Stimulated activated CD4-positive, alpha-beta T cell treated with anti-CD3 and anti-CD28 coated beads, TNF-alpha, amount 100 ng/mL, for 48 hours (primary cell): ENCODE data around the gene TIFAB.

ENCODE experiments used
- DNase-seq, 3 donors: peaks; one replicate each; pipeline ENCODE4 v3.0.0-alpha.2; 2020; ENCODE audit warnings: low read depth in 3 of 3

The TIFAB gene

GRCh38 chr5:135481909-135482311 is 29.8 kb upstream of the TIFAB start:
- DNase-seq = no peak

GRCh38 chr5:135481387-135481786 is 29.2 kb upstream of the TIFAB start:
- DNase-seq = no peak

GRCh38 chr5:135480511-135480910 is 28.4 kb upstream of the TIFAB start:
- DNase-seq = no peak

- DNase-seq = no peak
Observed at GRCh38 chr5:135478938-135479337, 26.8 kb upstream of the TIFAB start.

- no peak for DNase-seq
Observed at GRCh38 chr5:135477613-135478066, 25.5 kb upstream of the TIFAB start.

GRCh38 chr5:135476615-135477581 is 24.7 kb upstream of the TIFAB start:
- no peak for DNase-seq

GRCh38 chr5:135473956-135474670 is 22.0 kb upstream of the TIFAB start:
- no peak for DNase-seq

- DNase-seq = no peak
Observed at GRCh38 chr5:135472141-135472540, 20.0 kb upstream of the TIFAB start.

GRCh38 chr5:135471726-135472125 is 19.6 kb upstream of the TIFAB start:
- DNase-seq = no peak

GRCh38 chr5:135469911-135470310 is 17.8 kb upstream of the TIFAB start:
- DNase-seq = no peak

GRCh38 chr5:135468541-135468940 is 16.4 kb upstream of the TIFAB start:
- DNase-seq = no peak

GRCh38 chr5:135467871-135468485 is 15.8 kb upstream of the TIFAB start:
- DNase-seq = no peak

- no peak for DNase-seq
Observed at GRCh38 chr5:135467051-135467625, 15.0 kb upstream of the TIFAB start.

GRCh38 chr5:135466178-135467050 is 14.3 kb upstream of the TIFAB start:
- peak; percentile 52 to 63 (median 55) for DNase-seq

- no peak for DNase-seq
Observed at GRCh38 chr5:135465391-135466122, 13.4 kb upstream of the TIFAB start.

- peak; percentile 16 to 38 (median 30) for DNase-seq
Observed at GRCh38 chr5:135462304-135462703, 10.2 kb upstream of the TIFAB start.

GRCh38 chr5:135461481-135462151 is 9.5 kb upstream of the TIFAB start:
- no peak for DNase-seq

GRCh38 chr5:135460246-135461033 is 8.3 kb upstream of the TIFAB start:
- no peak for DNase-seq

GRCh38 chr5:135458921-135459331 is 6.8 kb upstream of the TIFAB start:
- no peak for DNase-seq
